AG09309 (cell line): ENCODE measurements around the gene UMPS.
A peak's percentile ranks its signal among the peaks of the same experiment; 100 is the strongest.

Source experiments
- DNase-seq: peaks from one replicate; pipeline ENCODE4 v3.0.0-alpha.2; 2010; ENCODE audit warnings: low read depth
- H3K4me3 ChIP-seq: 2 replicates; pipeline ENCODE4 v1.5.1; 2011; ENCODE audit warnings: mild to moderate bottlenecking, low read depth, low read length, moderate library complexity; ENCODE audit not compliant: control insufficient read depth
- TF ChIP-seq, protein P1 (sequence below): IDR thresholded peaks from 2 replicates; pipeline ENCODE4 v1.5.1; 2011; ENCODE audit warnings: mild to moderate bottlenecking, low read depth, low read length, inconsistent platforms; ENCODE audit not compliant: insufficient read depth, control insufficient read depth; ENCODE audit errors: missing control alignments

The UMPS gene

DNA sequence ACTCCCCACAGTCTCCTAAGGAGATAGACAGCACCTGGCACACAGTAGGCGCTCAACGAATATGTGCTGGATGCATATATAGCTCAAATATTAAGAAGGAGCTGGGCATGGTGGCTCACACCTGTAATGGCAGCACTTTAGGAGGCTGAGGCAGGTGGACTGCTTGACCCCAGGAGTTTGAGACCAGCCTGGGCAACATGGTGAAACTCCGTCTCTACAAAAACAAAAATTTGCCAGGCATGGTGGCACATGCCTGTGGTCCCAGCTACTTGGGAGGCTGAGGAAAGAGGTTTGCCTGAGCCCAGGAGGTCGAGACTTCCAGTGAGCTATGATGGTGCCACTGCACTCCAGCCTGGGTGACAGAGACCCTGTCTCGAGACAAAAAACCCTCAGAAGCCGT lies 37.4 kb downstream of the UMPS start:
- TF ChIP-seq, protein P1, sequence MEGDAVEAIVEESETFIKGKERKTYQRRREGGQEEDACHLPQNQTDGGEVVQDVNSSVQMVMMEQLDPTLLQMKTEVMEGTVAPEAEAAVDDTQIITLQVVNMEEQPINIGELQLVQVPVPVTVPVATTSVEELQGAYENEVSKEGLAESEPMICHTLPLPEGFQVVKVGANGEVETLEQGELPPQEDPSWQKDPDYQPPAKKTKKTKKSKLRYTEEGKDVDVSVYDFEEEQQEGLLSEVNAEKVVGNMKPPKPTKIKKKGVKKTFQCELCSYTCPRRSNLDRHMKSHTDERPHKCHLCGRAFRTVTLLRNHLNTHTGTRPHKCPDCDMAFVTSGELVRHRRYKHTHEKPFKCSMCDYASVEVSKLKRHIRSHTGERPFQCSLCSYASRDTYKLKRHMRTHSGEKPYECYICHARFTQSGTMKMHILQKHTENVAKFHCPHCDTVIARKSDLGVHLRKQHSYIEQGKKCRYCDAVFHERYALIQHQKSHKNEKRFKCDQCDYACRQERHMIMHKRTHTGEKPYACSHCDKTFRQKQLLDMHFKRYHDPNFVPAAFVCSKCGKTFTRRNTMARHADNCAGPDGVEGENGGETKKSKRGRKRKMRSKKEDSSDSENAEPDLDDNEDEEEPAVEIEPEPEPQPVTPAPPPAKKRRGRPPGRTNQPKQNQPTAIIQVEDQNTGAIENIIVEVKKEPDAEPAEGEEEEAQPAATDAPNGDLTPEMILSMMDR = no peak
- H3K4me3 ChIP-seq = no peak overlapping the region
- DNase-seq = no peak

DNA sequence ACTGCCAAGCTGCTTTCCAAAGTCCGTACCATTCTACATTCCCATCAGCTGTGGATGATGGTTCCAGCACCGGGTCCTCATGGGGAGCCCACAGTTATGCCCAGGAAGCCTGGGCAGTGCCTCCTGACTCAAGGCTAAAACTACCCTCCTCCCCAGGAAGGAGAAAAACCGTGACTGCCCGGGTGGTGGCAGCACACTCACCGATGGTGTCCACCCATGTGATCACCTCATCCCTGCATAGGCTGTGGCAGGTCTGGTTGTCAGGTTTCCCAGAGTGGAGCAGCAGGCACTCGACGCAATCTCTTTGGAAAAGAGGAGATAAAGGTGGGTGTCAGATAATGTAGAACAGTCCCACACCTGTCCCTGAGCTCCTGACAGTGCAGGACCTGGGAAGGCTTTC lies 38.6 kb downstream of the UMPS start:
- no peak for DNase-seq
- TF ChIP-seq, protein P1 = peak; percentile 44
- H3K4me3 ChIP-seq = no peak overlapping the region

DNA sequence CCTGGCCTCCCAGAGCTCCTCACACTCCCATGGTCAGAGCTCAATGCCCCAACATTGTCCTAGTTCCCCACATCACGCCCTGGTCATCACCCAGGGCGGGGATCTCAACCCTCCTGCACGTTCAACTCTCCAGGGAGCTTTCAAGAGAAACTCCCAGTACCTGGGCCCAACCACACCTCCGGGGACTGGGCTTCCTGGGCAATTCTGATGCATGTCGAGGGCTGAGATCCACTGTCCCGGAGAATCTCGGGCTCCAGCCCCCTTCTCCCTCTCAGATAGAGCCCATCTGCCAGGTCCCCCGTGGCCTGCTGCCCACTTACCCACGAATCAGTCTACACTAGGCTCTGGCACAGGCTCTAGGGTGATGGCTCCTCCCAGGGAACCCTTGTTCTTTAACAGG lies 39.2 kb downstream of the UMPS start:
- no peak overlapping the region for H3K4me3 ChIP-seq

DNA sequence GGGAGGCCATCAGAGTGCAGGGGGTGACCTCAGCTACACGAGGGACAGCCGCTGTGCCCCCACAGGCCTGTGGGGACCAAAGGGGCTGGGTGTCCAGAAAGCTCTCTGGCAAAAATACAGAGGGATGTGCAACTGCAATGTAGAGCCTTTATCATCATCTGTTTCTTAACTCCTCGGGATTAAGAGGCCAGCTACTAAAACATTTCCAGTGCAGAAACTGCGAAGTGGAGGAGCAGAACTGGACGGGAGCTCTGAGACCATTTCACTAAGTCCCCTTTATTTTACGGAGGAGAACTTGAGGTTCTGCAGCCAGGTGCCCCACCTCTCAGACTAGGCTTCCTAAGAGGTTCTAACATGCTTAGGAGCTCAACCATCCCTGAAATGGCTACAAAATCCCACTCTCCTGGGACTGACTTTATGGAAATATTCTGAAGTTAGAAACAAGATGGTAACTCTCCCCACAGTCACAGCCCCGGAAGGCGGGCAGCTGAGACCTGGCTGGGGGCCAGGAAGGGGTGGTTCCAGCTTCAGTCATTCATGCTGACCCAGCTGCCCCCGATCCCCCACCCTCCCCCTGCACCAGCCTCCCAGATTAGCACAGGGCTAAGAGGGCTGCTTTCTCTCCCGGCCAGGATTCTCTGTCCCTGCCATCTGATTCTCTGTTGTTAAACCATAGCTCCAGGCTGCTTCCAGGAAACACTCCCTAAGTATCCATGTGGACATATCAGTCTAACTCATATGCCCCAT lies 40.3 kb downstream of the UMPS start:
- no peak for DNase-seq
- TF ChIP-seq, protein P1 = no peak

More for the DNA sequence above, 39.2 kb downstream of the UMPS start:
- DNase-seq = no peak
- TF ChIP-seq, protein P1 = no peak

DNA sequence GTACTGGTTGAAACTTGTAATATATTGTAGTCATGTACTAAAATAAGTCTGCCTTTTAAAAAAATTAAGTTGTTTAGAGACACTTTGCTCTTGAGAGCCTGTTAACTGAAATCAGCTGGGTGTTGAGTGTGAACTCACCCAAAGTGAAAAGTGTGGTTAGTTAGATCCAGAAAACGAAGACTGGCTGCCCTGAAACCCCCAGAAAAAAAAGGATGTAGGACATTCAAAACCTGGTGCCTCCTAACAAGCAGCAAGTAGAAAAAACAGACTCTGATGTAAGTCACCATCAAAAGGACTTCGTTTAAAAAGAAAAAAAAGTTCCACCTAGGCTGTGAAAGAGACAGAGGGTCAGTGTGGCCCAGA lies 40.8 kb downstream of the UMPS start:
- no peak for DNase-seq
- TF ChIP-seq, protein P1 = no peak
- no peak overlapping the region for H3K4me3 ChIP-seq

More for the DNA sequence above, 40.3 kb downstream of the UMPS start:
- no peak overlapping the region for H3K4me3 ChIP-seq

DNA sequence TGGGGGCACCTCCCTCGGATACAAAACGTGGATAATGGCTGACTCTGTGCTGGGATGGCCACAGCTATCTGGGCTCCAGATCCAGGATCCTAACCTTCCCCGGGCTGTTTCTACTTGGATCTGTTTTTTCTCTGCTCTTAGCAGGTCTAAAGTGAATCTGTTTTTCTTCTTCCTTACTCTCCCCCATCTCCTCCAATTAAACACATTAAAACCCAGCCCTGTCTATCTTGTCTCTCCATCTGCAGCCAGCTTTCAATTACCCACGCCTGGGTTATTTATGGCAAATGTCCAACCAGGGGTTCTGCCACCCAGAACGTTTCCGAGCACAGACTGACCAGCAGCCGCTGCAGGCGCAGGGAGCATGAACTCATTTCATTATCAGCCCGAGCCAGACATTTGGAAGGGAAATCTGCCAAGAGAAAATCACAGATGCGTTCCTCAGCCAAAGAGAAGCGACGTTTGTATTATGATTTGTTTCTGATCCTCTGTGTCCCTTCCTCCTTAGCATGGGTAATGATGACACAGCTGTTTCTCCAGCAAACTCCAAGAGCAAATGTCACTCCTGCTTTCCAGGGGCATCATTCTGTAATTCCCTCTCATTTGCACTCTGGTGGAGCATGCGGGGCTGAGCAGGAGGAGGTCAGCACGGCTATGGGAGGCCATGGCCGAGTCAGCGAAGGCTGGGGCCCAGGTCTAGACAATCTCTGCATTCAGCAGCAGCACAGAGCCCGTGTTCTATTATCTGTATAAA lies 42.0 kb downstream of the UMPS start:
- H3K4me3 ChIP-seq = no peak overlapping the region
- TF ChIP-seq, protein P1 = no peak
- no peak for DNase-seq
